PC-3 (cell line): Measurements from ENCODE around the gene ZNF518A. TPM values are rescaled to one million over a fixed set of nuclear protein-coding genes. Genes with fewer than 3 reads are reported as not detected.

Experiments used
- ATAC-seq: fragments of 200-7000 bp; cut with Tn5 transposase; 2 replicates; pipeline ENCODE4 v1.9.1; 2020; ENCODE audit warnings: mild to moderate bottlenecking, moderate library complexity
- BruUV-seq: library from RNA; stranded (reverse); fragments of 400-500 nt; replicated peaks from 2 replicates; lab custom pipeline; 2021; lab: Mats Ljungman, UMichigan
- CTCF ChIA-PET: fragments of 300-600 bp; sonication (Branson Sonifier 250); formaldehyde crosslinking; loops from one replicate; lab custom pipeline; 2022; ENCODE audit warnings: antibody characterized with exemption; lab: Charles Lee
- POLR2A ChIA-PET: fragments of 300-600 bp; sonication (Branson Sonifier 250); formaldehyde crosslinking; loops from one replicate; lab custom pipeline; 2022; ENCODE audit warnings: antibody characterized with exemption; ENCODE audit not compliant: unreplicated experiment; lab: Charles Lee
- DNase-seq: peaks from one replicate; pipeline ENCODE4 v3.0.0-alpha.2; 2015
- H2AFZ ChIP-seq: fragments of 300-600 bp; sonication (generic); 2 replicates; pipeline ENCODE4 v1.6.0; 2016; ENCODE audit warnings: antibody characterized with exemption, low read length
- H3F3A ChIP-seq: fragments of 300-600 bp; sonication (generic); one replicate; pipeline ENCODE4 v1.6.0; 2017; ENCODE audit warnings: antibody characterized with exemption, low read length, control low read depth, mild to moderate bottlenecking; ENCODE audit not compliant: unreplicated experiment
- H3K27ac ChIP-seq: fragments of 300-600 bp; sonication (generic); 2 replicates; pipeline ENCODE4 v1.5.1; 2016; ENCODE audit warnings: mild to moderate bottlenecking, low read length
- H3K27me3 ChIP-seq: fragments of 300-600 bp; sonication (generic); 2 replicates; pipeline ENCODE4 v1.6.1; 2016; ENCODE audit warnings: low read length, mixed read lengths
- H3K36me3 ChIP-seq: fragments of 300-600 bp; sonication (generic); 2 replicates; pipeline ENCODE4 v1.6.1; 2016; ENCODE audit warnings: low read depth, mixed run types, low read length, mixed read lengths
- H3K4me1 ChIP-seq: fragments of 300-600 bp; sonication (generic); 2 replicates; pipeline ENCODE4 v1.5.1; 2016; ENCODE audit warnings: low read length; ENCODE audit not compliant: insufficient read depth
- H3K4me2 ChIP-seq: fragments of 300-600 bp; sonication (generic); 2 replicates; pipeline ENCODE4 v1.6.0; 2016; ENCODE audit warnings: low read length
- H3K4me3 ChIP-seq: fragments of 300-600 bp; sonication (generic); 2 replicates; pipeline ENCODE4 v1.5.1; 2016; ENCODE audit warnings: mild to moderate bottlenecking, low read length, mixed read lengths
- H3K79me2 ChIP-seq: fragments of 300-600 bp; sonication (generic); 2 replicates; pipeline ENCODE4 v1.6.1; 2017; ENCODE audit warnings: low read length, mixed read lengths
- H3K9ac ChIP-seq: fragments of 300-600 bp; sonication (generic); 2 replicates; pipeline ENCODE4 v1.6.0; 2016; ENCODE audit warnings: mild to moderate bottlenecking, low read length
- H3K9me2 ChIP-seq: fragments of 300-600 bp; sonication (generic); replicated peaks from 2 replicates; pipeline ENCODE4 v1.6.1; 2016; ENCODE audit warnings: mixed run types, low read length, mixed read lengths
- H3K9me3 ChIP-seq: fragments of 300-600 bp; sonication (generic); 2 replicates; pipeline ENCODE4 v1.6.1; 2016; ENCODE audit warnings: low read length, mixed read lengths
- H4K20me1 ChIP-seq: fragments of 300-600 bp; sonication (generic); 2 replicates; pipeline ENCODE4 v1.6.1; 2016; ENCODE audit warnings: low read length, mixed read lengths
- EZH2 ChIP-seq: fragments of 300-600 bp; sonication (generic); IDR thresholded peaks from one replicate; pipeline ENCODE4 v1.6.1; 2017; ENCODE audit warnings: antibody characterized with exemption, mild to moderate bottlenecking, low read length; ENCODE audit not compliant: unreplicated experiment
- EZH2phosphoT487 ChIP-seq: fragments of 300-600 bp; sonication (generic); IDR thresholded peaks from 2 replicates; pipeline ENCODE4 v1.6.1; 2018; ENCODE audit warnings: mild to moderate bottlenecking, antibody characterized with exemption, low read length, borderline replicate concordance
- intact Hi-C: fragments of 100-400 bp; cut with micrococcal nuclease; formaldehyde crosslinking; loops from 2 replicates; pipeline ENCODE4 v1.9.0; 2023
- total RNA-seq: library from RNA; depleted of rRNA; stranded (reverse); fragments of >200 nt; gene quantifications from 2 replicates; pipeline ENCODE4 v1.2.3, GENCODE V29; 2014; rRNA removed
- TF ChIP-seq, protein P1 (sequence below): fragments of 300-600 bp; sonication (generic); conservative IDR thresholded peaks from 2 replicates; pipeline ENCODE4 v1.5.1; 2017; ENCODE audit warnings: antibody characterized with exemption, low read depth, mild to moderate bottlenecking, low read length

ZNF518A gene
- total RNA-seq, 1 experiment from 2014 or later = 0.69 TPM

DNA sequence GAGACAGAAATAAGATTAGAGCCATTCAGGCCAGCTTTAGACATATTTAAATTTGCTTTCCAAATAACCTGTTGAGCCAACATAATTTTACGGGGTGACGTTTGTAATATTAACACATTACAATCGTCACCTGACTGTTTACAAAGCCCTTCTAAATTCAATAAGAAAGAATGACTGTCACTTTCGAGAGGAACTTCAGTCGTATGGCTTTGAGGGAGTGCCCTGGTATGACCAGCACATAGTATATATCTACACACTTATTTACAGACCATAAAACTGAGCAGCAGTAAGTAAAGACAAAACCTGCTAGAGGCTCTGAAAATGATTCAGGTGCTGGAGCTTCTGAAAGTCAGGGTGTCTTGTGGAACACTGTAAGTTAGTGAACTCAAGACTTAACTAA lies 78.8 kb downstream of the ZNF518A start:
- peaks cover 52% of the 10 kb centered on the region for H3K27me3 ChIP-seq
- H4K20me1 ChIP-seq = no peaks in the 10 kb centered on the region
- TF ChIP-seq EZH2 (no peak), EZH2phosphoT487 (no peak)
- TF ChIP-seq, protein P1, sequence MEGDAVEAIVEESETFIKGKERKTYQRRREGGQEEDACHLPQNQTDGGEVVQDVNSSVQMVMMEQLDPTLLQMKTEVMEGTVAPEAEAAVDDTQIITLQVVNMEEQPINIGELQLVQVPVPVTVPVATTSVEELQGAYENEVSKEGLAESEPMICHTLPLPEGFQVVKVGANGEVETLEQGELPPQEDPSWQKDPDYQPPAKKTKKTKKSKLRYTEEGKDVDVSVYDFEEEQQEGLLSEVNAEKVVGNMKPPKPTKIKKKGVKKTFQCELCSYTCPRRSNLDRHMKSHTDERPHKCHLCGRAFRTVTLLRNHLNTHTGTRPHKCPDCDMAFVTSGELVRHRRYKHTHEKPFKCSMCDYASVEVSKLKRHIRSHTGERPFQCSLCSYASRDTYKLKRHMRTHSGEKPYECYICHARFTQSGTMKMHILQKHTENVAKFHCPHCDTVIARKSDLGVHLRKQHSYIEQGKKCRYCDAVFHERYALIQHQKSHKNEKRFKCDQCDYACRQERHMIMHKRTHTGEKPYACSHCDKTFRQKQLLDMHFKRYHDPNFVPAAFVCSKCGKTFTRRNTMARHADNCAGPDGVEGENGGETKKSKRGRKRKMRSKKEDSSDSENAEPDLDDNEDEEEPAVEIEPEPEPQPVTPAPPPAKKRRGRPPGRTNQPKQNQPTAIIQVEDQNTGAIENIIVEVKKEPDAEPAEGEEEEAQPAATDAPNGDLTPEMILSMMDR = no peak
- H3K9me3 ChIP-seq = no peaks in the 10 kb centered on the region
- no peak overlapping the region for H3K4me2 ChIP-seq
- H3K27ac ChIP-seq = no peak overlapping the region
- no peak overlapping the region for H2AFZ ChIP-seq
- no TSS peak for BruUV-seq
- no peaks in the 10 kb centered on the region for H3K36me3 ChIP-seq
- intact Hi-C loops = no loop called here
- H3K4me3 ChIP-seq = no peak overlapping the region
- no peak for ATAC-seq
- POLR2A ChIA-PET = no interaction called here
- CTCF ChIA-PET = no interaction called here
- H3K4me1 ChIP-seq = no peaks in the 10 kb centered on the region
- no peak for DNase-seq
- H3K79me2 ChIP-seq = no peaks in the 10 kb centered on the region
- H3K9ac ChIP-seq = no peak overlapping the region
- no peaks in the 10 kb centered on the region for H3F3A ChIP-seq
- H3K9me2 ChIP-seq = no peaks in the 10 kb centered on the region

DNA sequence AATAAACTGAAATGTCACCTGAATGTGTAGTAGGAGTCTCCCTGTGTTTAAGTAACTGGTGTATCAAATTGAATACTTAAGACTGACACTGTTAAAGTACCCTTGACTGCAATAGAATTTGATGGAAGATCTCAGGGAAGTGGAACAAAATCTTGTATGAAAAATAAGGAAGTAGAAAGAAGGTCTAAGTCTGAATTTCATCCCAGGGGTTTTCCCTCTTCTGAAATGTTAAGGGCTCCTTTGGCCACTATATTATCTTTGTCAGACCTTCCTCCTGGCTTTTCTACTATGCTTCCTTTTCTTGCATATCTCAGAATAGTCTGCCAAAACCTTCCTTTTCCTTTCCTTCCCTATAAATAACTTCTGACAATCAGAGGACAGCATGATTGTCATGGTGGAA lies 81.7 kb downstream of the ZNF518A start:
- Histone ChIP-seq H3K36me3 (no peaks in the 10 kb centered on the region), H4K20me1 (no peaks in the 10 kb centered on the region), H3K9me3 (no peaks in the 10 kb centered on the region), H3K4me2 (no peak overlapping the region), H3K9me2 (no peaks in the 10 kb centered on the region), H3K27me3 (peaks cover 56% of the 10 kb centered on the region), H2AFZ (no peak overlapping the region), H3F3A (no peaks in the 10 kb centered on the region), H3K4me1 (no peaks in the 10 kb centered on the region), H3K9ac (no peak overlapping the region), H3K4me3 (no peak overlapping the region), H3K79me2 (no peaks in the 10 kb centered on the region), H3K27ac (no peak overlapping the region)
- TF ChIP-seq EZH2phosphoT487 = no peak
- no peak for TF ChIP-seq EZH2
- TF ChIP-seq, protein P1 = no peak
- ATAC-seq (no peak), DNase-seq (no peak)
- CTCF ChIA-PET = no interaction called here
- POLR2A ChIA-PET = no interaction called here
- no TSS peak for BruUV-seq
- intact Hi-C loops = no loop called here

DNA sequence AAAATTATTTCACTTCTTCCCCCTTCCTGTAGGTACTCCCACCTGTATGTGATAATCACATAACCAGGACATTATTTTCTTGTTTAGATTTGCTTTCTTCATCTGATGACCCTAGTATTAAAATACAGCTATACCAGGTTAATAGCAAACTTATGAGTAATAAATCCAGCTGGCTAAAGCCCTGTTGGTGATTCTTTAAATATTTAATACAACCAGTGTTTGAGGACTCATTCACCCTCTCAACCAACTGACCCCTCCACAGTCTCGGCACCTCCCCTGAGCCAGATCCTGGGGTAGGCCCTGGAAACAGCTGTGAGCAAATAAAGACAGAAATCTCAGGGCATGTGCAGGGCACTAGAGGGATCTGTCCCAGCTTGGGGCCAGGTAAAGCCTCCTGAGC lies 82.8 kb downstream of the ZNF518A start:
- intact Hi-C loops = no loop called here
- no TSS peak for BruUV-seq
- Histone ChIP-seq H2AFZ (no peak overlapping the region), H4K20me1 (no peaks in the 10 kb centered on the region), H3K27me3 (peaks cover 61% of the 10 kb centered on the region), H3K36me3 (no peaks in the 10 kb centered on the region), H3K9me3 (no peaks in the 10 kb centered on the region), H3K27ac (no peak overlapping the region), H3F3A (no peaks in the 10 kb centered on the region), H3K79me2 (no peaks in the 10 kb centered on the region), H3K9me2 (no peaks in the 10 kb centered on the region), H3K9ac (no peak overlapping the region), H3K4me2 (no peak overlapping the region), H3K4me1 (no peaks in the 10 kb centered on the region), H3K4me3 (no peak overlapping the region)
- ChIA-PET POLR2A (no interaction called here), CTCF (no interaction called here)
- TF ChIP-seq, protein P1 = no peak
- TF ChIP-seq EZH2phosphoT487 = no peak
- no peak for TF ChIP-seq EZH2
- ATAC-seq = no peak
- DNase-seq = no peak

Other genes with a start within 250 kb of the ZNF518A start
- not detected in 2 replicates for gene CC2D2B, start 222.3 kb upstream of the ZNF518A start, total RNA-seq
- 3.2 and 3.9 TPM in 2 replicates for gene CCNJ, start 86.7 kb upstream of the ZNF518A start, total RNA-seq
- gene BLNK, start 141.3 kb downstream of the ZNF518A start, total RNA-seq = not detected in 2 replicates
- gene DNTT, start 174.1 kb downstream of the ZNF518A start, total RNA-seq = not detected in 2 replicates
- not detected in 2 replicates for gene OPALIN, start 228.7 kb downstream of the ZNF518A start, total RNA-seq